ENCODE data around the gene PDZRN3. TPM values are rescaled to one million over a fixed set of nuclear protein-coding genes. Genes with fewer than 3 reads are reported as not detected.

PDZRN3 gene
- total and polyA plus RNA-seq, 2 of the 13 experiments (the other 11 are each of a cell fraction or from before 2014, with no cell fraction given), result not detected

DNA sequence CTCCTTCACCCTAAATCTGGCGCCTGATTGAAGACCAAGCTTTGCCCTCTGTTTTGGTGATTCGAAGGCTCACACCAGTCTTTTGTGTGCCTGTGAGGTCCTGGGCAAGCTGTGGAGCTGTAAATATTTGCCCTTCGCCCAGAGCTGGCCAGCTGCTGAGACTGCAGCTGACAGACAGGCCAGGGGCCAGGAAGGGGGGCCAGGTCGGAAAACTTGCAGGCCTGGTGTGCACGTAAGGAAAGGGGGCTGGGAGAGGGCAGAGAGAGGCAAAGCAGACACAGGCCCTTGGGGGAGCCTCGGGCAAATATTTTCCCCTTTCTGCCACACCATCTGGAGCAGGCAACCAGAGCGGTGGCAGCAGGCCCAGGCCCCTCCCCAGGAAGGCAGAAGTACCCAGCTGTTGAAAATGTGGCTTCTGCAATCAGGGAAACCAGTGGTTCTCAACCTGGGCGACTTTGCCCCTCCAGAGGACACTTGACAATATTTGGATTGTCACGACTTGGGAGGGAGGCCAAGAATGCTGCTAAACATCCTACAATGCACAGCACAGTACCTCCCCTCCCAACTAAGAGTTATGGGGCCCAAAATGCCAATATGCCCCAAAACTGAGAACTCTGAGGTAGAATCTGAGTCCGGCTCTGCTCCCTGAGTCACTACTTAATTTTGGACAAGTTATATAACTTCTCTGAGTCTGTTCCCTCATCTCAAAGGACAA, 2.5 kb downstream of the PDZRN3 start (continued):
- TF ChIP-seq ZSCAN9 (CRISPR knock-in tag; IDR thresholded peaks at IDR 0.05; ENCODE audit: borderline replicate concordance) (no peak), ZNF589 (CRISPR knock-in tag; conservative IDR thresholded peaks at IDR 0.05) (no peak), PBX2 (CRISPR knock-in tag; IDR thresholded peaks at IDR 0.05) (peak; percentile 46; the same call in 1 of the 2 replicates), IRF2 (CRISPR knock-in tag; IDR thresholded peaks at IDR 0.05) (no peak), ZNF781 (CRISPR knock-in tag; IDR thresholded peaks at IDR 0.05; ENCODE audit: borderline replicate concordance, not compliant biosample characterization) (no peak), GZF1 (CRISPR knock-in tag; IDR thresholded peaks at IDR 0.05) (0 out of 2 replicates have a peak, but pooled peaks have one; percentile 59)

DNA sequence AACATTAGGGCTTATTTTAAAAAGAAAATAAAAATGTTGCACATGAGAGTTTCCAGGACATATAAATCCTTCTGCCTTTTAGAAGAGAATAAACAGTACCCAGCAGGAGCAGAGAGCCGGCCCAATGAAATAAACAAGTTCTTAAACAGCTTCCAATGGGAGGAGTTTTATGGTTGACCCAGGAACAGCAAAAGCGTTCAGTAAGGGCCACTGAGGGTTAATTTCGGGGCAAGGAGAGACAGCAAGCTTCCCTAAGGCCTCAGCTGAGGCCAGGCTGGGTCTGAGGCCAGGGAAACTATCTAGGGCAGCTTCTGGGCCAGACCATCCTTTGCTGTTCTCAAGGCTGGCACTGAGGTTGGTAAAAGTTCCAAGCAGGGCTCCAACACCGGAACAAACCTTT, 3.4 kb downstream of the PDZRN3 start:
- H3K27me3 ChIP-seq (ENCODE audit: control insufficient read depth in 1 of 2, insufficient read depth in 2 of 2, low read length in 2 of 2), result peaks cover 6 to 24% of the 10 kb centered on the region in 2 experiments; a peak in 4 of 5 replicates
- ChIA-PET CTCF (ENCODE audit: low intra/inter-chr PET ratio, low total read pairs) (no interaction called here), POLR2A (no interaction called here)
- H3K79me2 ChIP-seq (ENCODE audit: insufficient read depth, low read length), result no peaks in the 10 kb centered on the region
- ATAC-seq (no peak), FAIRE-seq (no peak), DNase-seq (ENCODE audit: low spot score) (no peak)
- no peak overlapping the region for H3K27ac ChIP-seq (ENCODE audit: extremely low read length, insufficient read depth, low read length)
- no peak overlapping the region for H2AFZ ChIP-seq (ENCODE audit: low read length)
- H3K4me1 ChIP-seq (ENCODE audit: insufficient read depth, low read length), result peaks cover 26% of the 10 kb centered on the region
- intact Hi-C loops (cut with micrococcal nuclease; ENCODE audit: unreplicated experiment), result no loop called here
- H3K4me3 ChIP-seq (replicated peaks in 1 of 3; ENCODE audit: insufficient read depth in 1 of 3, low read depth in 2 of 3, low read length in 3 of 3), result no peak overlapping the region
- H4K20me1 ChIP-seq (ENCODE audit: insufficient read depth, low read length), result no peaks in the 10 kb centered on the region
- 23% methylated on average over 4 of the region's 4 CpGs for WGBS (ENCODE audit: low lambda C conversion rate)
- H3K4me2 ChIP-seq (ENCODE audit: low read depth, low read length), result no peak overlapping the region
- H3K9ac ChIP-seq (ENCODE audit: insufficient read depth, low read depth, low read length), result no peak overlapping the region
- no peaks in the 10 kb centered on the region for H3K9me3 ChIP-seq (ENCODE audit: low read length)
- TF ChIP-seq, protein P1, sequence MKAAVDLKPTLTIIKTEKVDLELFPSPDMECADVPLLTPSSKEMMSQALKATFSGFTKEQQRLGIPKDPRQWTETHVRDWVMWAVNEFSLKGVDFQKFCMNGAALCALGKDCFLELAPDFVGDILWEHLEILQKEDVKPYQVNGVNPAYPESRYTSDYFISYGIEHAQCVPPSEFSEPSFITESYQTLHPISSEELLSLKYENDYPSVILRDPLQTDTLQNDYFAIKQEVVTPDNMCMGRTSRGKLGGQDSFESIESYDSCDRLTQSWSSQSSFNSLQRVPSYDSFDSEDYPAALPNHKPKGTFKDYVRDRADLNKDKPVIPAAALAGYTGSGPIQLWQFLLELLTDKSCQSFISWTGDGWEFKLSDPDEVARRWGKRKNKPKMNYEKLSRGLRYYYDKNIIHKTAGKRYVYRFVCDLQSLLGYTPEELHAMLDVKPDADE (CRISPR knock-in tag; IDR thresholded peaks at IDR 0.05), result no peak
- TF ChIP-seq KAT2B (IDR thresholded peaks at IDR 0.05; ENCODE audit: borderline replicate concordance, low read depth, low read length) (no peak), CCAR2 (optimal IDR thresholded peaks at IDR 0.05; ENCODE audit: low read depth, low read length) (no peak), SIX4 (CRISPR knock-in tag; IDR thresholded peaks at IDR 0.05) (no peak), ZNF205 (CRISPR knock-in tag; IDR thresholded peaks at IDR 0.05) (no peak), MAFF (IDR thresholded peaks at IDR 0.05; ENCODE audit: low read depth, low read length) (no peak), ZNF616 (CRISPR knock-in tag; IDR thresholded peaks at IDR 0.05; ENCODE audit: low read depth) (no peak)
- TF ChIP-seq, protein P2, sequence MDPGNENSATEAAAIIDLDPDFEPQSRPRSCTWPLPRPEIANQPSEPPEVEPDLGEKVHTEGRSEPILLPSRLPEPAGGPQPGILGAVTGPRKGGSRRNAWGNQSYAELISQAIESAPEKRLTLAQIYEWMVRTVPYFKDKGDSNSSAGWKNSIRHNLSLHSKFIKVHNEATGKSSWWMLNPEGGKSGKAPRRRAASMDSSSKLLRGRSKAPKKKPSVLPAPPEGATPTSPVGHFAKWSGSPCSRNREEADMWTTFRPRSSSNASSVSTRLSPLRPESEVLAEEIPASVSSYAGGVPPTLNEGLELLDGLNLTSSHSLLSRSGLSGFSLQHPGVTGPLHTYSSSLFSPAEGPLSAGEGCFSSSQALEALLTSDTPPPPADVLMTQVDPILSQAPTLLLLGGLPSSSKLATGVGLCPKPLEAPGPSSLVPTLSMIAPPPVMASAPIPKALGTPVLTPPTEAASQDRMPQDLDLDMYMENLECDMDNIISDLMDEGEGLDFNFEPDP (CRISPR knock-in tag; conservative IDR thresholded peaks at IDR 0.05), result no peak
- no peaks in the 10 kb centered on the region for H3K36me3 ChIP-seq (replicated peaks in 1 of 2; ENCODE audit: control insufficient read depth in 1 of 2, insufficient read depth in 2 of 2, low read length in 2 of 2)
- in situ Hi-C loops (cut with HindIII; ENCODE audit: extremely low pct_ligation_motif_present, low pct_unique_long_range_greater_than_20kb), result no loop called here
- no TSS peak for BruUV-seq (replicated peaks)

Measured in HepG2 (cell line).